ENCODE data around the gene OSTF1. TPM values are rescaled to one million over a fixed set of nuclear protein-coding genes. Genes with fewer than 3 reads are reported as not detected.

The OSTF1 gene
- total and polyA plus RNA-seq, 2 experiments from 2014 or later: 34.9 to 70.9 TPM

GRCh38 chr9:75161116-75161857 lies 73.0 kb downstream of the OSTF1 start:
- TF ChIP-seq EZH2 (IDR thresholded peaks at IDR 0.05; ENCODE audit: insufficient read depth, poor library complexity, severe bottlenecking): no peak
- no peak for TF ChIP-seq EZH2phosphoT487 (IDR thresholded peaks at IDR 0.05; ENCODE audit: insufficient read depth, low read depth)
- no peak for DNase-seq
- Histone ChIP-seq H3K79me2 (ENCODE audit: insufficient read depth) (no peaks in the 10 kb centered on the region), H3K9ac (no peak overlapping the region), H3K27me3 (replicated peaks; ENCODE audit: insufficient read depth) (no peaks in the 10 kb centered on the region), H3K9me2 (ENCODE audit: insufficient read depth) (no peaks in the 10 kb centered on the region), H3K27ac (no peak overlapping the region), H3K9me3 (ENCODE audit: low read depth) (no peaks in the 10 kb centered on the region), H3K4me2 (ENCODE audit: unreplicated experiment) (no peak overlapping the region), H4K20me1 (ENCODE audit: insufficient read depth) (no peaks in the 10 kb centered on the region), H3K4me3 (no peak overlapping the region), H3K36me3 (ENCODE audit: low read depth) (peaks cover 5% of the 10 kb centered on the region; the same call in 1 of the 2 replicates), H3F3A (ENCODE audit: insufficient read depth) (no peaks in the 10 kb centered on the region), H3K4me1 (ENCODE audit: insufficient read depth) (no peaks in the 10 kb centered on the region), H2AFZ (no peak overlapping the region)
- WGBS, 2 experiments (ENCODE audit: low coverage in 1 of 2, low lambda C conversion rate in 2 of 2, missing lambda C conversion rate in 2 of 2): 48 to 50% methylated on average over 2 of the region's 2 CpGs
- in situ Hi-C loops (cut with MboI): no loop called here

GRCh38 chr9:75163764-75164163 lies 75.5 kb downstream of the OSTF1 start:
- H3K79me2 ChIP-seq (ENCODE audit: insufficient read depth): no peaks in the 10 kb centered on the region
- no peak overlapping the region for H3K9ac ChIP-seq
- no peak overlapping the region for H3K27ac ChIP-seq
- no peaks in the 10 kb centered on the region for H3K4me1 ChIP-seq (ENCODE audit: insufficient read depth)
- peaks cover 10% of the 10 kb centered on the region; the same call in 1 of the 2 replicates for H3K36me3 ChIP-seq (ENCODE audit: low read depth)
- H3K4me2 ChIP-seq (ENCODE audit: unreplicated experiment): no peak overlapping the region
- no peak for DNase-seq
- no peak for TF ChIP-seq EZH2phosphoT487 (IDR thresholded peaks at IDR 0.05; ENCODE audit: insufficient read depth, low read depth)
- no peak for TF ChIP-seq EZH2 (IDR thresholded peaks at IDR 0.05; ENCODE audit: insufficient read depth, poor library complexity, severe bottlenecking)
- H3K4me3 ChIP-seq: no peak overlapping the region
- WGBS, 2 experiments (ENCODE audit: low coverage in 1 of 2, low lambda C conversion rate in 2 of 2, missing lambda C conversion rate in 2 of 2): 96 to 97% methylated on average over 5 of the region's 5 CpGs
- no peak overlapping the region for H2AFZ ChIP-seq
- in situ Hi-C loops (cut with MboI): no loop called here
- H3K9me2 ChIP-seq (ENCODE audit: insufficient read depth): no peaks in the 10 kb centered on the region
- no peaks in the 10 kb centered on the region for H3K9me3 ChIP-seq (ENCODE audit: low read depth)
- H3K27me3 ChIP-seq (replicated peaks; ENCODE audit: insufficient read depth): no peaks in the 10 kb centered on the region
- H3F3A ChIP-seq (ENCODE audit: insufficient read depth): peaks cover 6% of the 10 kb centered on the region; the same call in 1 of the 2 replicates
- no peaks in the 10 kb centered on the region for H4K20me1 ChIP-seq (ENCODE audit: insufficient read depth)

GRCh38 chr9:75164573-75164972 lies 76.3 kb downstream of the OSTF1 start:
- peaks cover 5% of the 10 kb centered on the region for H3K4me1 ChIP-seq (ENCODE audit: insufficient read depth)
- H3K4me2 ChIP-seq (ENCODE audit: unreplicated experiment): no peak overlapping the region
- H3K9me3 ChIP-seq (ENCODE audit: low read depth): no peaks in the 10 kb centered on the region
- no peaks in the 10 kb centered on the region for H3K79me2 ChIP-seq (ENCODE audit: insufficient read depth)
- no peak overlapping the region for H3K4me3 ChIP-seq
- peaks cover 10% of the 10 kb centered on the region; the same call in 1 of the 2 replicates for H3K36me3 ChIP-seq (ENCODE audit: low read depth)
- H3F3A ChIP-seq (ENCODE audit: insufficient read depth): peaks cover 12% of the 10 kb centered on the region; the same call in 1 of the 2 replicates
- H3K9me2 ChIP-seq (ENCODE audit: insufficient read depth): no peaks in the 10 kb centered on the region
- TF ChIP-seq EZH2phosphoT487 (IDR thresholded peaks at IDR 0.05; ENCODE audit: insufficient read depth, low read depth): no peak
- no peak for TF ChIP-seq EZH2 (IDR thresholded peaks at IDR 0.05; ENCODE audit: insufficient read depth, poor library complexity, severe bottlenecking)
- H3K9ac ChIP-seq: no peak overlapping the region
- H4K20me1 ChIP-seq (ENCODE audit: insufficient read depth): no peaks in the 10 kb centered on the region
- no peak overlapping the region for H2AFZ ChIP-seq
- in situ Hi-C loops (cut with MboI): no loop called here
- H3K27ac ChIP-seq: no peak overlapping the region
- H3K27me3 ChIP-seq (replicated peaks; ENCODE audit: insufficient read depth): no peaks in the 10 kb centered on the region
- DNase-seq: no peak

- TF ChIP-seq EZH2phosphoT487 (IDR thresholded peaks at IDR 0.05; ENCODE audit: insufficient read depth, low read depth): no peak
- TF ChIP-seq EZH2 (IDR thresholded peaks at IDR 0.05; ENCODE audit: insufficient read depth, poor library complexity, severe bottlenecking): no peak
- H3F3A ChIP-seq (ENCODE audit: insufficient read depth): peaks cover 18% of the 10 kb centered on the region; the same call in 1 of the 2 replicates
- H3K9me2 ChIP-seq (ENCODE audit: insufficient read depth): no peaks in the 10 kb centered on the region
- H3K4me1 ChIP-seq (ENCODE audit: insufficient read depth): peaks cover 12% of the 10 kb centered on the region
- no peak overlapping the region for H3K27ac ChIP-seq
- H3K36me3 ChIP-seq (ENCODE audit: low read depth): peaks cover 10% of the 10 kb centered on the region; the same call in 1 of the 2 replicates
- no peak overlapping the region for H3K9ac ChIP-seq
- H3K4me3 ChIP-seq: no peak overlapping the region
- no peaks in the 10 kb centered on the region for H3K79me2 ChIP-seq (ENCODE audit: insufficient read depth)
- H2AFZ ChIP-seq: no peak overlapping the region
- no peaks in the 10 kb centered on the region for H3K27me3 ChIP-seq (replicated peaks; ENCODE audit: insufficient read depth)
- no peaks in the 10 kb centered on the region for H4K20me1 ChIP-seq (ENCODE audit: insufficient read depth)
- in situ Hi-C loops (cut with MboI): no loop called here
- H3K9me3 ChIP-seq (ENCODE audit: low read depth): no peaks in the 10 kb centered on the region
- no peak for DNase-seq
- no peak overlapping the region for H3K4me2 ChIP-seq (ENCODE audit: unreplicated experiment)
- WGBS, 2 experiments (ENCODE audit: low coverage in 1 of 2, low lambda C conversion rate in 2 of 2, missing lambda C conversion rate in 2 of 2): 95 to 100% methylated on average over 1 of the region's 1 CpG
Observed at GRCh38 chr9:75167281-75167680, 79.0 kb downstream of the OSTF1 start.

Data from GM23248 (cell line).